Vagina (tissue), 2 donors: ENCODE data around the gene NCBP3. TPM values are rescaled to one million over a fixed set of nuclear protein-coding genes. Genes with fewer than 3 reads are reported as not detected.
"Not testable (repeated sequence)": the region's sequence is repeated elsewhere in the genome, so short reads cannot be mapped to it uniquely, and the experiment has no call there.

Source experiments
- DNase-seq, 2 donors: peaks; one replicate each; pipeline ENCODE4 v3.0.0-alpha.2; 2017; ENCODE audit errors: extremely low spot score in 2 of 2
- H3K27ac ChIP-seq: fragments of 200-600 bp; sonication (generic); one replicate; pipeline ENCODE4 v1.5.1; 2019
- H3K27me3 ChIP-seq: fragments of 200-600 bp; sonication (generic); one replicate; pipeline ENCODE4 v1.5.1; 2019
- H3K36me3 ChIP-seq, 2 donors: fragments of 200-600 bp; sonication (generic); one replicate each; pipeline ENCODE4 v1.5.1; 2017 to 2019
- H3K4me1 ChIP-seq: fragments of 200-600 bp; sonication (generic); one replicate; pipeline ENCODE4 v1.5.1; 2019
- H3K4me3 ChIP-seq, 2 donors: fragments of 200-600 bp; sonication (generic); 1 replicate in 1 of 2; 2 replicates in 1 of 2; pipeline ENCODE4 v1.5.1; 2016 to 2019
- H3K9me3 ChIP-seq: fragments of 200-600 bp; sonication (generic); one replicate; pipeline ENCODE4 v1.5.1; 2019
- POLR2A ChIP-seq, 2 donors: fragments of 450-650 bp; IDR thresholded peaks; one replicate each; pipeline ENCODE4 v1.6.1; 2017; ENCODE audit warnings: antibody characterized with exemption in 2 of 2, mild to moderate bottlenecking in 2 of 2, moderate library complexity in 2 of 2
- POLR2AphosphoS5 ChIP-seq, 2 donors: sonication (generic); formaldehyde crosslinking; IDR thresholded peaks; one replicate each; pipeline ENCODE4 v1.9.0; 2017; ENCODE audit warnings: antibody characterized with exemption in 2 of 2, mild to moderate bottlenecking in 2 of 2, low read depth in 1 of 2; ENCODE audit not compliant: insufficient read depth in 1 of 2
- intact Hi-C: fragments of 100-400 bp; cut with DNase I; formaldehyde crosslinking; loops from one replicate; pipeline ENCODE4 v1.15.1; 2023
- total RNA-seq: library from RNA; depleted of rRNA; stranded (reverse); fragments of >200 nt; gene quantifications from one replicate; pipeline ENCODE4 v1.2.3, GENCODE V29; 2016
- TF ChIP-seq, protein P1 (sequence below), 3 experiments: fragments of 450-650 bp in 2 of 3; fragments of 200-600 bp in 1 of 3; sonication (generic) in 1 of 3; IDR thresholded peaks; one replicate each; pipeline ENCODE4 v1.5.1; 2017 to 2019; ENCODE audit warnings: antibody characterized with exemption in 3 of 3, mild to moderate bottlenecking in 2 of 3, moderate library complexity in 2 of 3

The NCBP3 gene
- total RNA-seq, 1 donor from 2014 or later: 20.6 TPM

DNA sequence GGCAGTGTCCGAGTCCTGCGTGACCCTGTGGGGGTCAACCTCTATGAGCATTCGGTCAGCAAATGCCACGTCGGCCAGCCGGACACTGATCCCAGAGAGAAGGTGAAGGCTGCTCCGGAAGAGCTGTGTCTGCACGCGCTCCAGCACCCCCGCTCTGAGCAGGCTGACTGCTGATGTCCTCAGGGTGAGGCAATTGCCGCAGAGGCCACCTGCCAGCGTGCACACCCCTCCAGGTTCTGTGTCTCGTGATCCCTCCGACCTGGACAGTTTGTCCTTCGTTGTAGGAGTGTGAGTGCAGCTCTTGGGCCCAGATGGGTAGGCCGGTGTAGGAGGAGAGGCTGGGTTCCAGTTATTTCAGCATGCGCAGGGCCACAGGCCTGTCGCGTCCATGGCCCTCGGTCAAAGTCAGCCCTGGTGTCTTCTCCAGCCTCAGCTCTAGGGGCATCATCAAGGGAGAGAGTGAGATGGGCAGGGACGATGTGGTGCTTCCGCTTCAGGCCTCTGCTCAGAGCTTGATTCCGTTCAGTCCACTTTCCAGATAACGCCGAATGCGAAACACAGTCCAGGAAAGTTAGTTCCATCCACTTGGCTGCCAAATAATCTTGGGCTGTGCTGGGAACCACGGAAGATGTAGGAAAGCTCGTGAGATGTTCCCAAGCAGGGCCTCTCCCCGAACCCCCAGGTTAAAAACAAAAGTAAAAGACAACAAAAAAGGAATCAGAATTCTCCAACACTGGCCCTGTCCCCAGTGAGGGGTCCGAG is 15.1 kb upstream of the NCBP3 start:
- Histone ChIP-seq H3K36me3 (peaks cover 0 to 9% of the 10 kb centered on the region in 2 donors), H3K4me3 (no peak overlapping the region), H3K9me3 (no peaks in the 10 kb centered on the region), H3K27me3 (no peaks in the 10 kb centered on the region), H3K27ac (no peak overlapping the region), H3K4me1 (peaks cover 9% of the 10 kb centered on the region)
- TF ChIP-seq POLR2A (IDR thresholded peaks at IDR 0.05): no peak
- TF ChIP-seq, protein P1, sequence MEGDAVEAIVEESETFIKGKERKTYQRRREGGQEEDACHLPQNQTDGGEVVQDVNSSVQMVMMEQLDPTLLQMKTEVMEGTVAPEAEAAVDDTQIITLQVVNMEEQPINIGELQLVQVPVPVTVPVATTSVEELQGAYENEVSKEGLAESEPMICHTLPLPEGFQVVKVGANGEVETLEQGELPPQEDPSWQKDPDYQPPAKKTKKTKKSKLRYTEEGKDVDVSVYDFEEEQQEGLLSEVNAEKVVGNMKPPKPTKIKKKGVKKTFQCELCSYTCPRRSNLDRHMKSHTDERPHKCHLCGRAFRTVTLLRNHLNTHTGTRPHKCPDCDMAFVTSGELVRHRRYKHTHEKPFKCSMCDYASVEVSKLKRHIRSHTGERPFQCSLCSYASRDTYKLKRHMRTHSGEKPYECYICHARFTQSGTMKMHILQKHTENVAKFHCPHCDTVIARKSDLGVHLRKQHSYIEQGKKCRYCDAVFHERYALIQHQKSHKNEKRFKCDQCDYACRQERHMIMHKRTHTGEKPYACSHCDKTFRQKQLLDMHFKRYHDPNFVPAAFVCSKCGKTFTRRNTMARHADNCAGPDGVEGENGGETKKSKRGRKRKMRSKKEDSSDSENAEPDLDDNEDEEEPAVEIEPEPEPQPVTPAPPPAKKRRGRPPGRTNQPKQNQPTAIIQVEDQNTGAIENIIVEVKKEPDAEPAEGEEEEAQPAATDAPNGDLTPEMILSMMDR (IDR thresholded peaks at IDR 0.05): no peak
- intact Hi-C loops: no loop called here
- peak in 1 of 2 donors; percentile 72 for DNase-seq

- intact Hi-C loops: no loop called here
- H3K4me1 ChIP-seq: peaks cover 4% of the 10 kb centered on the region
- H3K36me3 ChIP-seq: peaks cover 0 to 9% of the 10 kb centered on the region in 2 donors
- TF ChIP-seq, protein P1 (IDR thresholded peaks at IDR 0.05): no peak
- no peak for TF ChIP-seq POLR2AphosphoS5 (IDR thresholded peaks at IDR 0.05; ENCODE audit: insufficient read depth in 1 of 2, low read depth in 1 of 2)
- no peak overlapping the region for H3K4me3 ChIP-seq
- no peaks in the 10 kb centered on the region for H3K27me3 ChIP-seq
- H3K9me3 ChIP-seq: no peaks in the 10 kb centered on the region
- H3K27ac ChIP-seq: no peak overlapping the region
- DNase-seq: no peak
Measured at GRCh38 chr17:3859940-3860339, 13.9 kb upstream of the NCBP3 start.

- H3K36me3 ChIP-seq: peaks cover 0 to 9% of the 10 kb centered on the region in 2 donors
- no peaks in the 10 kb centered on the region for H3K9me3 ChIP-seq
- no peaks in the 10 kb centered on the region for H3K27me3 ChIP-seq
- H3K4me1 ChIP-seq: no peaks in the 10 kb centered on the region
- H3K4me3 ChIP-seq: no peak overlapping the region
- no peak overlapping the region for H3K27ac ChIP-seq
- intact Hi-C loops: no loop called here
- DNase-seq: no peak
- TF ChIP-seq POLR2AphosphoS5 (IDR thresholded peaks at IDR 0.05; ENCODE audit: insufficient read depth in 1 of 2, low read depth in 1 of 2) (no peak), POLR2A (IDR thresholded peaks at IDR 0.05) (no peak)
- TF ChIP-seq, protein P1 (IDR thresholded peaks at IDR 0.05): no peak
Measured at GRCh38 chr17:3857261-3858105, 11.4 kb upstream of the NCBP3 start.

GRCh38 chr17:3854204-3854603 is 8.2 kb upstream of the NCBP3 start:
- H3K27ac ChIP-seq, intact Hi-C loops, H3K27me3 ChIP-seq, H3K9me3 ChIP-seq, DNase-seq, H3K4me1 ChIP-seq, H3K4me3 ChIP-seq, H3K36me3 ChIP-seq: not testable (repeated sequence)

DNA sequence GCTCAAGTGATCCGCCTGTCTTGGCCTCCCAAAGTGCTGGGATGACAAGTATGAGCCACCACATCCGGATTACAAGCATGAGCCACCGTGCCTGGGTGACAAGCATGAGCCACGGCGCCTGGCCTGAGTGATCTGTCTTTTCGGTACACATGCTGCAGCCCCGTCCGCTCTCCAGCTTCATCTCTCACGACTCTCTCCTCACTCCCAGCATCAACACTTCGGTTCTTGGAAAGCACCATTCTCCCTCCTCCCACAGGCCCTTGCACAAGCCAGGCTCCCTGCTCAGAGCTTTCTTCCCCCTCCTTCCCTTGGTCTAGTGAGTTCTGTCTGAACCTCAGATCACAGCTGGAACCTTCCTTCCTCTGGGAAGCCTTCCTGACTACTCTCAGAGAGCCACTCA is 6.5 kb upstream of the NCBP3 start:
- Histone ChIP-seq H3K4me1 (no peaks in the 10 kb centered on the region), H3K9me3 (no peaks in the 10 kb centered on the region), H3K4me3 (no peak overlapping the region), H3K27me3 (no peaks in the 10 kb centered on the region), H3K27ac (no peak overlapping the region), H3K36me3 (no peaks in the 10 kb centered on the region)
- intact Hi-C loops: no loop called here
- no peak for DNase-seq
- TF ChIP-seq, protein P1 (IDR thresholded peaks at IDR 0.05): no peak
- TF ChIP-seq POLR2AphosphoS5 (IDR thresholded peaks at IDR 0.05; ENCODE audit: insufficient read depth in 1 of 2, low read depth in 1 of 2): no peak
- no peak for TF ChIP-seq POLR2A (IDR thresholded peaks at IDR 0.05)
